GM08714 (cell line): ENCODE data around the gene DEFB131B.

ENCODE experiments used
- H3K4me3 ChIP-seq: fragments of 200-500 bp; sonication (Bioruptor generic); 2 replicates; pipeline ENCODE4 v1.5.1; 2014; ENCODE audit warnings: mild to moderate bottlenecking, low read length, inconsistent platforms
- ZNF274 ChIP-seq: IDR thresholded peaks from 2 replicates; pipeline ENCODE4 v1.6.1; 2012; ENCODE audit warnings: mild to moderate bottlenecking, low read depth, low read length

Gene DEFB131B

DNA sequence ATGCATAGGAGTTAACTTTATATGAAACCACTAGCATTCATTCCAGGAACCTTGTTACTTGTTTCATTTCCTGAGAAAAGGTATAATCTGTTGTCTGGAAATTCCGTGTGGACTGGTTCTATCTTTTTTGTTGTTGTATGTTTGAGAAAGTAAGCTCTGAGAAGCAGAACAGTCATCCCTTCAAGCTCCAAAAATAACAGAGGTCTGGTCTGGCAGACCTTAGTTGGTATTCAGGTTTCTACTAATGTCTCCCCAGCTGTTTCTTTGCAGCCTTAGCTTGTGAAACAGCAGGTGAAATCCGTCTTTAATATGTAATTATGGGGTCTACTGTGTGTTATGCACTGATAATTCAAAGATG, 53.0 kb downstream of the DEFB131B start:
- no peak overlapping the region; the same call in none of the 2 replicates for H3K4me3 ChIP-seq
- TF ChIP-seq ZNF274: no peak

DNA sequence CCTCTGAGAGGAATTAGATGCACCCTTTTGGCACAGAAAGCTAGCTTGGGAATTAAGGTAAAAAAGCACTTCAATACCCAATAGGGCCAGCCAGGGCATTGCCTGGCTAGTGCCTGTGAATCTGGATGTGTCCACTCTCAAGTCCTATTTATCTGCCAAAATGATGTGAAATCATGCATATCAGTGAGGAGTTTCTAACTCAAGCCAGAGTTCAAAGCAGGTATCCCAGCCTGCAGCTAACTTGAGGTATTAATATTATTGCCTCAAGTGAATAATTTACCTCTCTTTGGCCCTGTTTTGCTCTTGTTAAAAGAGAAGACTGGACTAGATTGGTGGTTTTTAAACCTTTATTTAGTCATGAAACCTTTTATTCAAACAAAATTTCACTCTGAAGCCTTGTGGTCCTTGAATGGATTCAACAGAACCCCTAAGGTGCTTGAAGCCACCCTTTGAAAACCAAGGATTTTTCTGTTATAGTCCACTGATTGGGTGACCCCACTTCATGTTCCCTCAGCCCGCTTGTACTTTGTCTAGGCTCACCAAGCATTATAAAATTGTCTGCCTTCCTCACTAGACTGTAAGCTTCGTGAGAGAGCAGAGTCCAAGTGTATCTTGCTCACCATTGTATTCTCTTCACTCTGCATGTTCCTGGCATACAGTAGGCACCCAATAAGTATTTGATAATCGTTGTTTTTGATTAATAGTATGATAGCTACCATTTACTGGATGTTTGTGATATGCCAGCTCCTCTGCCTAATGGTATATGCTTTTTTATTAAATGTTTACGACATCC, 55.1 kb downstream of the DEFB131B start:
- TF ChIP-seq ZNF274: no peak
- H3K4me3 ChIP-seq: peak overlapping the region; percentile 37; the same call in 1 of the 2 replicates
